Vagina (tissue), 2 donors: ENCODE data around the gene RIPOR1. TPM values are rescaled to one million over a fixed set of nuclear protein-coding genes. Genes with fewer than 3 reads are reported as not detected.

Experiments
- DNase-seq, 2 donors: peaks; one replicate each; pipeline ENCODE4 v3.0.0-alpha.2; 2017; ENCODE audit errors: extremely low spot score in 2 of 2
- H3K27ac ChIP-seq: fragments of 200-600 bp; sonication (generic); one replicate; pipeline ENCODE4 v1.5.1; 2019
- H3K27me3 ChIP-seq: fragments of 200-600 bp; sonication (generic); one replicate; pipeline ENCODE4 v1.5.1; 2019
- H3K36me3 ChIP-seq, 2 donors: fragments of 200-600 bp; sonication (generic); one replicate each; pipeline ENCODE4 v1.5.1; 2017 to 2019
- H3K4me1 ChIP-seq: fragments of 200-600 bp; sonication (generic); one replicate; pipeline ENCODE4 v1.5.1; 2019
- H3K4me3 ChIP-seq, 2 donors: fragments of 200-600 bp; sonication (generic); 1 replicate in 1 of 2; 2 replicates in 1 of 2; pipeline ENCODE4 v1.5.1; 2016 to 2019
- H3K9me3 ChIP-seq: fragments of 200-600 bp; sonication (generic); one replicate; pipeline ENCODE4 v1.5.1; 2019
- CTCF ChIP-seq, 3 experiments: fragments of 450-650 bp in 2 of 3; fragments of 200-600 bp in 1 of 3; sonication (generic) in 1 of 3; IDR thresholded peaks; one replicate each; pipeline ENCODE4 v1.5.1; 2017 to 2019; ENCODE audit warnings: antibody characterized with exemption in 3 of 3, mild to moderate bottlenecking in 2 of 3, moderate library complexity in 2 of 3
- POLR2A ChIP-seq, 2 donors: fragments of 450-650 bp; IDR thresholded peaks; one replicate each; pipeline ENCODE4 v1.6.1; 2017; ENCODE audit warnings: antibody characterized with exemption in 2 of 2, mild to moderate bottlenecking in 2 of 2, moderate library complexity in 2 of 2
- POLR2AphosphoS5 ChIP-seq, 2 donors: sonication (generic); formaldehyde crosslinking; IDR thresholded peaks; one replicate each; pipeline ENCODE4 v1.9.0; 2017; ENCODE audit warnings: antibody characterized with exemption in 2 of 2, mild to moderate bottlenecking in 2 of 2, low read depth in 1 of 2; ENCODE audit not compliant: insufficient read depth in 1 of 2
- intact Hi-C: fragments of 100-400 bp; cut with DNase I; formaldehyde crosslinking; loops from one replicate; pipeline ENCODE4 v1.15.1; 2023
- total RNA-seq: library from RNA; depleted of rRNA; stranded (reverse); fragments of >200 nt; gene quantifications from one replicate; pipeline ENCODE4 v1.2.3, GENCODE V29; 2016

Gene RIPOR1
- total RNA-seq: 54.8 TPM

- H3K4me3 ChIP-seq: peak within 1 kb of the TSS; percentile 79 to 98
- DNase-seq: no peak
- no peaks in the 10 kb centered on the region for H3K27me3 ChIP-seq
- intact Hi-C loops: no loop called here
- TF ChIP-seq CTCF (IDR thresholded peaks at IDR 0.05) (no peak), POLR2A (IDR thresholded peaks at IDR 0.05) (no peak), POLR2AphosphoS5 (IDR thresholded peaks at IDR 0.05; ENCODE audit: insufficient read depth in 1 of 2, low read depth in 1 of 2) (peak in 1 of 2 donors; percentile 11)
- H3K27ac ChIP-seq: peak within 1 kb of the TSS; percentile 91
- H3K36me3 ChIP-seq: no peaks in the 10 kb centered on the region
- no peaks in the 10 kb centered on the region for H3K9me3 ChIP-seq
- H3K4me1 ChIP-seq: peaks cover 39% of the 10 kb centered on the region
Observed at GRCh38 chr16:67528222-67528869, at the start of gene RIPOR1. Gene RIPOR1, plus strand, starts transcription at chr16:67528829. Its CDS starts 9,618 bp downstream, at chr16:67538447.

GRCh38 chr16:67480833-67481560, 47.6 kb upstream of the RIPOR1 start, which contains the start of gene ATP6V0D1:
Gene ATP6V0D1, minus strand, starts transcription at chr16:67481157. Its CDS starts 71 bp downstream, at chr16:67481086.
- Histone ChIP-seq H3K36me3 (no peaks in the 10 kb centered on the region), H3K4me3 (peak within 1 kb of the TSS; percentile 84 to 98), H3K4me1 (peaks cover 46% of the 10 kb centered on the region), H3K27me3 (no peaks in the 10 kb centered on the region), H3K27ac (peak within 1 kb of the TSS; percentile 96), H3K9me3 (no peaks in the 10 kb centered on the region)
- intact Hi-C loops: no loop called here
- TF ChIP-seq POLR2AphosphoS5 (IDR thresholded peaks at IDR 0.05; ENCODE audit: insufficient read depth in 1 of 2, low read depth in 1 of 2) (peak; percentile 97 to 100), POLR2A (IDR thresholded peaks at IDR 0.05) (peak; percentile 66 to 77), CTCF (IDR thresholded peaks at IDR 0.05) (peak; percentile 81 to 91 (median 85))
- DNase-seq: peak; percentile 98

GRCh38 chr16:67481561-67482232, 46.9 kb upstream of the RIPOR1 start:
- no peaks in the 10 kb centered on the region for H3K9me3 ChIP-seq
- no peaks in the 10 kb centered on the region for H3K36me3 ChIP-seq
- TF ChIP-seq POLR2AphosphoS5 (IDR thresholded peaks at IDR 0.05; ENCODE audit: insufficient read depth in 1 of 2, low read depth in 1 of 2) (no peak), POLR2A (IDR thresholded peaks at IDR 0.05) (no peak), CTCF (IDR thresholded peaks at IDR 0.05) (no peak)
- intact Hi-C loops: no loop called here
- peak overlapping the region; percentile 84 to 98 for H3K4me3 ChIP-seq
- H3K27me3 ChIP-seq: no peaks in the 10 kb centered on the region
- peak in 1 of 2 donors; percentile 93 for DNase-seq
- H3K27ac ChIP-seq: peak overlapping the region; percentile 96
- peaks cover 45% of the 10 kb centered on the region for H3K4me1 ChIP-seq

GRCh38 chr16:67482233-67482924, 46.2 kb upstream of the RIPOR1 start:
- TF ChIP-seq POLR2AphosphoS5 (IDR thresholded peaks at IDR 0.05; ENCODE audit: insufficient read depth in 1 of 2, low read depth in 1 of 2) (no peak), CTCF (IDR thresholded peaks at IDR 0.05) (no peak), POLR2A (IDR thresholded peaks at IDR 0.05) (no peak)
- H3K27me3 ChIP-seq: no peaks in the 10 kb centered on the region
- no peaks in the 10 kb centered on the region for H3K9me3 ChIP-seq
- intact Hi-C loops: no loop called here
- no peaks in the 10 kb centered on the region for H3K36me3 ChIP-seq
- H3K27ac ChIP-seq: peak overlapping the region; percentile 96
- H3K4me3 ChIP-seq: peak overlapping the region; percentile 84 to 98
- DNase-seq: no peak
- peaks cover 45% of the 10 kb centered on the region for H3K4me1 ChIP-seq
